H1 (cell line): ENCODE results near the gene H2AZ2.
A peak's percentile ranks its signal among the peaks of the same experiment; 100 is the strongest.

ENCODE experiments used
- ATF3 ChIP-seq: IDR thresholded peaks from 2 replicates; pipeline ENCODE4 v1.6.1; 2011; ENCODE audit warnings: low read depth, mild to moderate bottlenecking, low read length; ENCODE audit not compliant: insufficient read depth
- CTCF ChIP-seq, 3 experiments: IDR thresholded peaks; 1 replicate in 2 of 3; 2 replicates in 1 of 3; pipeline versions ENCODE4 v1.5.1 to v1.6.1; 2011; ENCODE audit warnings: low read length in 3 of 3, mild to moderate bottlenecking in 3 of 3, inconsistent platforms in 2 of 3, low read depth in 1 of 3, moderate library complexity in 1 of 3; ENCODE audit not compliant: insufficient read depth in 1 of 3; ENCODE audit errors: control extremely low read depth in 1 of 3
- GABPA ChIP-seq: IDR thresholded peaks from 2 replicates; pipeline ENCODE4 v1.6.1; 2011; ENCODE audit warnings: mild to moderate bottlenecking, low read length, moderate library complexity, borderline replicate concordance; ENCODE audit not compliant: insufficient read depth
- JUND ChIP-seq: IDR thresholded peaks from 2 replicates; pipeline ENCODE4 v1.6.1; 2011; ENCODE audit warnings: mild to moderate bottlenecking, improper control_type of control experiment, low read length
- KDM1A ChIP-seq: fragments of 200-600, 300-600 bp; sonication (generic); IDR thresholded peaks from 2 replicates; pipeline ENCODE4 v1.7.1; 2016; ENCODE audit warnings: mild to moderate bottlenecking, low read length, borderline replicate concordance
- POLR2AphosphoS5 ChIP-seq: IDR thresholded peaks from 2 replicates; pipeline ENCODE4 v1.6.1; 2011; ENCODE audit warnings: low read depth, low read length
- RBBP5 ChIP-seq: IDR thresholded peaks from 2 replicates; pipeline ENCODE4 v1.7.1; 2012; ENCODE audit warnings: low read depth, mild to moderate bottlenecking, inconsistent platforms, low read length, moderate library complexity, borderline replicate concordance
- RNF2 ChIP-seq: fragments of 200-900, 300-1000 bp; sonication (generic); IDR thresholded peaks from 2 replicates; pipeline ENCODE4 v1.7.1; 2016; ENCODE audit warnings: borderline replicate concordance, low read depth, mild to moderate bottlenecking, antibody characterized with exemption, low read length; ENCODE audit not compliant: poor library complexity, severe bottlenecking; ENCODE audit errors: missing control alignments
- SRF ChIP-seq: IDR thresholded peaks from 2 replicates; pipeline ENCODE4 v1.6.1; 2011; ENCODE audit warnings: mild to moderate bottlenecking, low read depth, low read length, moderate library complexity
- USF2 ChIP-seq: IDR thresholded peaks from 2 replicates; pipeline ENCODE4 v1.6.1; 2011; ENCODE audit warnings: low read length, improper control_type of control experiment
- ZNF274 ChIP-seq: IDR thresholded peaks from 2 replicates; pipeline ENCODE4 v1.7.0; 2012; ENCODE audit warnings: low read length, borderline replicate concordance; ENCODE audit errors: extremely low read depth

- TF ChIP-seq CTCF (IDR thresholded peaks at IDR 0.05; ENCODE audit: control extremely low read depth in 1 of 3, insufficient read depth in 1 of 3, low read depth in 1 of 3, low read length in 3 of 3): no peak
- no peak for TF ChIP-seq ATF3
- no peak for TF ChIP-seq SRF
- peak; percentile 88; the same call in 1 of the 2 replicates for TF ChIP-seq POLR2AphosphoS5
- TF ChIP-seq GABPA: no peak
- TF ChIP-seq JUND: no peak
- TF ChIP-seq KDM1A: peak; percentile 100
- TF ChIP-seq RBBP5: 0 out of 2 replicates have a peak, but pooled peaks have one; percentile 53
- no peak for TF ChIP-seq ZNF274
- no peak for TF ChIP-seq USF2
- TF ChIP-seq RNF2: no peak
These were observed 51.8 kb downstream of the H2AZ2 start for GRCh38 chr7:44796034-44796503.
